CD4-positive, alpha-beta T cell treated with Interleukin-15 for 1 hour (primary cell): Measurements from ENCODE around the gene TRDN.
"Not testable (repeated sequence)": the region's sequence is repeated elsewhere in the genome, so short reads cannot be mapped to it uniquely, and the experiment has no call there.

ENCODE experiments used
- DNase-seq: peaks from one replicate; pipeline ENCODE4 v3.0.0-alpha.2; 2020

Gene TRDN

DNA sequence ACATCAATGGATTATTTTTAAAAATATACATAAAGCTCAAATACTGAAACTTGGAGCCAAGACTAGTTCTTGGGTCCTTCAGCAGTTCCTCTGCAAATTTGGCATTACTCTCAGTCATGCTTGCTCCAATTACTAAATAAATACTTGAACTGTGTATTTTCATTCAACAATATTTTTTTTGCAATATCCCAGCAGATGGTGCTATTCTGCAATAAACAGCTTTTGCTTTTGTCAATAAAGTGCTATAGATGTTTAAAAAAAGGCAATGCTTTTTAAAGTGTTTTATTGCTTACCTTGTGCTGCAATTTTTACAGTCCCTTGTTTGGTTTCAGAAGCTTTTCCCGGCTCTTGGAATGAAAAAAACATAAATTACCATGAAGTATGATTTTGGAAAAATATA, 243.4 kb downstream of the TRDN start:
- no peak for DNase-seq

GRCh38 chr6:123383718-123384117, 253.0 kb downstream of the TRDN start:
- DNase-seq: no peak

DNA sequence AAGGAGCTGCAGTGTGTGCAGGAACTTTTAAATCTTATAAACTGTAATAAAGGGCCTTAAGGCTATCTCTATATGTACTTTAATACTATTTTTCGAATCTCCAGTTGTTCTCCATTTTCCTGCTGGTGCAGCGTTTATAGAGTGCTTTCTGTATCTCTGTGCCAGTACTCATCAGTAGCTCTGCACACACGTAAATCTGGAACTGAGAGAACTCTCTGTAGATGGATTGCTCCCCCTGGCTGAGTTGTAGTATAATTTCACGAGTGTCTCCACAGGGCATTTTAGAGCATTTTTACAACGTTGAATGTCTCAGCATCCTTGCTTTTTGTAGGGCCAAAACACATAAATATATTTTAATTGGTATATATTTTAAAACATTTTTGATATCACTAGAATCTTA, 256.5 kb downstream of the TRDN start:
- no peak for DNase-seq

DNA sequence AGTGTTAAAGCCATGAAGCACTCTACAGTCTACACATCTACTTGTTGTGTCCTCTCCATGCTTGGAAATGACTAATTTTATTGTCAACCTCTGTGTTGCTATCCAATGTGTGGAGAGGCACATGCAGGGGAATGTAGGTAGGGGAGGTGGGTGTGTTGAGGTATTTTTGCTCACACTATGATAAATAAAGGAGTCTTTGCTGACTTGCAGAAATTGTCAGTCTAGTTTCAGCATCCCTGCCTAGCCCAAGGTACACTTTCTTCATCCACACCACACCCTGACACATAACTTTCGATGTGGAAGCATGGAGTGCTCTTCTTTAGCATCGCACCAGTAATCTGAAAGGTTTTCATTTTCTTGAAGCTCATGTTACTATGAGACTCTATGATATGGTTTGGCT, 264.0 kb downstream of the TRDN start:
- DNase-seq: no peak

DNA sequence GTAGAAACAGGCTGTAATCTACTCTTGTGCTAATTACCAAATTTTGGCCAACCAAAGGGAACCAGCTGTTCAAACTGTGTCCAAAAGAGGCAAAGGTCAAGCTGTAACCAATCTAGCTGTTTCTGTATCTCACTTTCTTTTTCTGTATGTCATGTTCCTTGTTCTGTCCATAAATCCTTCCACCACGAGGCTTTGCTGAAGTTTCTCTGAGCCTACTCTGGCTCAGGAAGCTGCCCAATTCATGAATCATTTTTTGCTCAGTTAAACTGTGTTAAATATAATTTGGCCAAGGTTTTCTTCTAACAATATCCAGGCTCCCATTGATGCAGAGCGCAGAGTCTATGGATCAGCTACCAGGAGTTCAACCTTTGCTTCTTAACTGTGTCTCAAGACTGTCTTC, 272.8 kb downstream of the TRDN start:
- DNase-seq: no peak

- DNase-seq: no peak
Observed at GRCh38 chr6:123360359-123360758, 276.4 kb downstream of the TRDN start.

DNA sequence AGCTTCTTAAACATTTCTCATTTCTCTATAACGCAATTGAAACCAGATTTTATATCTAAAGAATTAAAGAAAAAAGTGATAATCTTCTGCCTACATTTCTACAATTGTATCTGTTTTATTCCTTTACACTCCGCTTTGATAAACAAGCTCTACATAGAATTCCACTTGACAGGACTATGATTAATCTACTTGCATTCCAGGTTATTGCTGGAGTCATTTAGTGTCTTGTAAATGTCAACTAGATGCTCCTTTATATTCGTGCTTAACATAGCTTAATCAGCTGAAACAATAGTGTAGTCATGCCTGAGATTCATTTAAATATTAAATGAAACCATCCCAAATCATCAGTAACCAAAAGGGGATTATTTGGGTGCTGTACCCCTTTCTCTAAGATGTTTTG, 284.0 kb downstream of the TRDN start:
- DNase-seq: no peak

- DNase-seq: no peak
Observed at GRCh38 chr6:123352279-123352678, 284.5 kb downstream of the TRDN start.

GRCh38 chr6:123343836-123344235, 292.9 kb downstream of the TRDN start:
- no peak for DNase-seq

DNA sequence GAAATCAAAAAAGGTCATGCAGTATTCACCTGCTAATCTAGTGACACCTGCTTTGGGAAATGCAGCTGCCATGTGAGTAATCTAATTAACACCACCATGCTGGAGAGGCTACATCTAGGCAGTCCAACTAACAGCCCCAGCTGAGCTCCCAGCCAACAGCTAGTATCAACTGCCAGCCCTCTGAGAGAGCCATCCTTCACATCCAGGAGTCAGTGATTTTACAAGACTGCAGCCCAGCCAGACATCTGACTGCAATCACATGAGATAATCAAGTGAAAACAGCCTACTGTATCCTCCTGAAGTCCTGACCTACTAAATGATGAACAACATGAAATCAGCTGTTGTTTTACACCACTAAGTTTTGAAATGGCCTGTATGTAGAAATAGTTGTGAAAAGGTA, 298.4 kb downstream of the TRDN start:
- DNase-seq: no peak

GRCh38 chr6:123333000-123333756, 303.6 kb downstream of the TRDN start:
- DNase-seq: no peak

DNA sequence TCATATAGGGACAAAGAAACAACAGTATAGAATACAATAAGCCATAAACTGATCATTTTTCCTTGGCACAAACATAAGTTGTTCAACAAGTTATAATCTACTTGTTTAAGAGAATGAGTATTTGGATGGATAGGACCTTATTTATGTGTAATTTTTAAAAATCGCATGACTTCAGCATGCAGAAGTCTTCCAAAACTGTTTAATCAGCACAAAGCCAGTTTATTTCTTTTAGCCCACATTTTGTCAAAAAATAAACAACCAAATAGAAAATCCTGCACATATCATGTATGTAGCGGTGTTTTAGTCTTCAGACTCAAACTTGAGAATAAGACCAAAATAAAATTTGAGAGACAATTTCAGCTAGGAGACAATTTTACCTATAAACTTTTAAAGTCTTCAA, 304.7 kb downstream of the TRDN start:
- no peak for DNase-seq

- no peak for DNase-seq
Observed at GRCh38 chr6:123329337-123329736, 307.4 kb downstream of the TRDN start.

- DNase-seq: no peak
Observed at GRCh38 chr6:123323452-123324329, 313.1 kb downstream of the TRDN start.

DNA sequence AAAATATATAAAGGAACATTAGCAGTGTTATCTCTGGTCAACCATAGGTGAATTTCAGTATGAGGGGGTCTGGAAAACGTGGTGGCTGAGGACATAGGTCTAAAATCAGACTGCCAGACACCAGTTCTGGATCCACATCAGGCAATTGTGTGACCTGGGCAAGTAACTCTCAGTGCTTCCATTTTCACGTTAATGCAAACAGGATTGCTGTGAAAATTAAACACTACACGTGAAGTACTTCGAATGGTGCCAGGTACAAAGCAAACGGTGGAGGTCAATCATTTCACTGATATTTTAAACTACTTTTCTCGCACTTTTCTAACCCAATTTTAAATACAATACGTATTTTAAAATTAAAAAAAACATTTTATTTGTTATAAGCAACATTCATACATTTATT, 315.7 kb downstream of the TRDN start:
- no peak for DNase-seq

GRCh38 chr6:123316733-123317323, 319.9 kb downstream of the TRDN start:
- DNase-seq: no peak

DNA sequence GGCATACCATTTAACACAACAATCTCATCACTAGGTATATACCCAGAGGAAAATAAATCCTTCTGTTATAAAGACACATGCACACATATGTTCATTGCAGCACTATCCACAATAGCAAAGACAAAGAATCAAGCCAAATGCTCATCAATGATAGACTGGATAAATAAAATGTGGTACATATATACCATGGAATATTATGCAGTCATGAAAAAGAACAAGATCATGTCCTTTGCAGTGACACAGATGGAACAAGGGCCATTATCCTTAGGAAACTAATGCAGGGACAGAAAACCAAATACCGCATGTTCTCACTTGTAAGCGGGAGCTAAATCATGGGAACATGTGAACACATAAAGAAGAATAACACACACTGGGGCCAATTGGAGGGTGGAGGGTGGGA, 322.3 kb downstream of the TRDN start:
- DNase-seq: not testable (repeated sequence)

DNA sequence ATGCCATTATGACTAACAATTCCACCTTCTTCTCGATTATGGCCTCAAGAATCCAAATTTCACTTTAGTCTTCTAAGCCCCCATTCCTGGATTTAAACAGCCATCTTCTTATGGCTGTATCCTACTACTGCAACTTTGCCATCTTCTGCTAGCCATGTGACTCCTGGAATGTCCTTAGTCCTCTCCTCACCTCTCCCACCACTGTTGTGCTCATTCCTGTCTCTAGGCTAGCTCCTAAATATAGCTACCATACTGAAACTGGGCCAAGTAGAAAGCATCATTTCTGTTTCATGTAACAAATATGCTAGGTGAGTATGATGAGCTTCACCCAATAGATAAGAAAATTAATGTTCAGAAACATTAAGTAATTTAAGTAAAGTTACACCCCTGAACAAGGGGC, 327.6 kb downstream of the TRDN start:
- DNase-seq: no peak

DNA sequence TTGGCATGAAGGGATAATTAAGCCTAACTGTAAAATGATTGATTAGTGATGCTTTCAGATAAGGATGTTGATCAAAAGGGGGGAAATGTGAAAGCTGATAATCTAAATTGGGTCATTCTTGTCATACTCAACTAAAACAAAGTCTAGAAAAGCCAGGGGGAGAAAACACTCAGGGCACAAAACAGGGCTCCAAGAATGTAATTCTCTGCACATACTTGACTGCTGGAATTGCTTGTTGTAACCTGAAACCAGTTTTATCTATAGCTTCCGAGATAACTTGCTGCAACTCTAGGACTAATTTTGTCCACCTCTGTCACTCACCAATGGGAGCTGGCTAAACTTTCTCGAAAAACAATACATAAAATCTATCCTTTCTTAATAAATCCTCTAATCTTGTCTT, 330.4 kb downstream of the TRDN start:
- DNase-seq: no peak

DNA sequence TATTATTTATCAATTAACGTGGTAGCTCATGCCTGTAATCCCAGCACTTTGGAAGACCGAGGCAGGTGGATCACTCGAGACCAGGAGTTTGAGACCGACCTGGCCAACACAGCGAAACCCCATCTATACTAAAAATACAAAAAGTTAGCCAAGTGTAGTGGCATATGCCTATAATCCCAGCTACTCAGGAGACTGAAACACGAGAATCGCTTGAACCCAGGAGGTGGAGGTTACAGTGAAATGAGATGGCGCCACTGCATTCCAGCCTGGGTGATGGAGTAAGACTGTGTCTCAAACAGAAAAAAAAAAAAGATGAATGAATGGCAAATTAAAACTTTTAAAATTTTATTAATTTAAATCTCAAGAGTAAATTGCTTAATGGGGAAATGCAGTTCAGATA, 341.1 kb downstream of the TRDN start:
- no peak for DNase-seq

DNA sequence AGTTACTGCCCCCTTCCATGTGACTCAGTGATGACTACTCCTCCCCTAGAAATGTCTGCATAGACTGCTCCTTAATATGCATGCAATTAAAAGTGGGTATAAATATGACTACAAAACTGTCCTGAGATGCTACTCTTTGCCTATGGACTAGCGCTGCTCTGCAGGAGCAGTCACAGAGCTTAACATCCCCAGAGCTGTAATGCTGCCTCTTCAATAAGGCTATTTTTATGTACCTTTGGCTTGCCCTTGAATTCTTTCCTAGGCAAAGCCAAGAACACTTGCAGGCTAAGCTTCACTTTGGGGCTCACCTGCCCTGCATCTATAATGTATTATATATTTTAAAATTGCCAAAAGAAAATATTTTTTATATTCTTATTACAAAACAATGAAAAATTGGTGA, 341.6 kb downstream of the TRDN start:
- no peak for DNase-seq

- no peak for DNase-seq
Observed at GRCh38 chr6:123288649-123289048, 348.1 kb downstream of the TRDN start.

GRCh38 chr6:123276546-123276980, 360.2 kb downstream of the TRDN start:
- no peak for DNase-seq

DNA sequence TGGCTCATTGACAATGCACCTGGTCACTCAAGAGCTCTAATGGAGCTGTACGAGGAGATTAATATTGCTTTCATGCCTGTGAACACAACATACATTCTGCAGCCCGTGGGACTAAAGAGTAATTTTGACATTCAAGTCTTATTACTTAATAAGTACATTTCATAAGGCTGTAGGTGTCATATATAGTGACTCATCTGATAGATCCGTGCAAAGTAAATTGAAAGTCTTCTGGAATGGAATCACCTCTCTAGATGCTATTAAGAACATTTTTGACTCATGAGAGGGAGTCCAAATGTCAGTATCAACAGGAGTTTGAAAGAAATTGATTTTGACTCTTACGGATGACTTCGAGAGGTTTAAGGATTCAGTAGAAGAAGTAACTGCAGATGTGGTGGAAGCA, 372.8 kb downstream of the TRDN start:
- DNase-seq: no peak
